T-helper 1 cell treated with Interleukin-12 subunit alpha and Interleukin-12 subunit beta and Interleukin-4 antibody, amounts not matched to agents 30 μg/mL and 1 μg/mL, for 36 hours (primary cell): ENCODE results near the gene FBXO17.
"Not testable (repeated sequence)": the region's sequence is repeated elsewhere in the genome, so short reads cannot be mapped to it uniquely, and the experiment has no call there.

ENCODE experiments used
- H3K27ac Mint-ChIP-seq: one replicate; pipeline ENCODE4 v1.8.0; 2021; ENCODE audit warnings: mild to moderate bottlenecking, mixed read lengths
- H3K27me3 Mint-ChIP-seq: one replicate; pipeline ENCODE4 v1.8.0; 2021; ENCODE audit warnings: low read depth, mixed read lengths
- H3K36me3 Mint-ChIP-seq: one replicate; pipeline ENCODE4 v1.8.0; 2021; ENCODE audit warnings: low read depth, mixed read lengths
- H3K4me1 Mint-ChIP-seq: one replicate; pipeline ENCODE4 v1.8.0; 2021; ENCODE audit warnings: low read depth, mixed read lengths
- H3K4me3 Mint-ChIP-seq: one replicate; pipeline ENCODE4 v1.8.0; 2021; ENCODE audit warnings: mild to moderate bottlenecking, moderate library complexity, mixed read lengths
- H3K9me3 Mint-ChIP-seq: one replicate; pipeline ENCODE4 v1.8.0; 2021; ENCODE audit warnings: mixed read lengths

FBXO17 gene

GRCh38 chr19:38990949-38991697 lies 15.6 kb upstream of the FBXO17 start:
- Mint-ChIP-seq H3K27ac (no peak overlapping the region), H3K27me3 (peaks cover 5% of the 10 kb centered on the region), H3K9me3 (no peaks in the 10 kb centered on the region), H3K36me3 (no peaks in the 10 kb centered on the region), H3K4me3 (no peak overlapping the region), H3K4me1 (no peaks in the 10 kb centered on the region)

DNA sequence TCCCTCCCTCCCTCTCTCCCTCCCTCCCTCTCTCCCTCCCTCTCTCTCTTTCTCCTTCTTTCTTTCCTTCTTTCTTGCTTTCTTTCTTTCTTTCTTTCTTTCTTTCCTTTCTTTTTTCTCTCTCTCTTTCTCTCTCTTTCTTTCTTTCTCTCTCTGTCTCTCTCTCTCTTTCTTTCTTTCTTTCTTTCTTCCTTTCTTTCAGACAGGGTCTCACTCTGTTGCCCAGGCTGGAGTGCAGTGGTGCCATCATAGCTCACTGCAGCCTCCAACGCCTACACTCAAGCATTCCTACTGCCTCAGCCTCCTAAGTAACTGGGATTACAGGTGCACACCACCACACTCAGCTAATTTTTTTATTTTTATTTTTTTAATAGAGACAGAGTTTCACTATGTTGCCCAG lies 14.1 kb upstream of the FBXO17 start:
- H3K4me1 Mint-ChIP-seq, H3K36me3 Mint-ChIP-seq, H3K27me3 Mint-ChIP-seq, H3K9me3 Mint-ChIP-seq, H3K27ac Mint-ChIP-seq, H3K4me3 Mint-ChIP-seq: not testable (repeated sequence)

GRCh38 chr19:38989066-38989605 lies 13.6 kb upstream of the FBXO17 start:
- Mint-ChIP-seq H3K4me3 (no peak overlapping the region), H3K9me3 (no peaks in the 10 kb centered on the region), H3K4me1 (no peaks in the 10 kb centered on the region), H3K27ac (no peak overlapping the region), H3K27me3 (peaks cover 5% of the 10 kb centered on the region), H3K36me3 (no peaks in the 10 kb centered on the region)

DNA sequence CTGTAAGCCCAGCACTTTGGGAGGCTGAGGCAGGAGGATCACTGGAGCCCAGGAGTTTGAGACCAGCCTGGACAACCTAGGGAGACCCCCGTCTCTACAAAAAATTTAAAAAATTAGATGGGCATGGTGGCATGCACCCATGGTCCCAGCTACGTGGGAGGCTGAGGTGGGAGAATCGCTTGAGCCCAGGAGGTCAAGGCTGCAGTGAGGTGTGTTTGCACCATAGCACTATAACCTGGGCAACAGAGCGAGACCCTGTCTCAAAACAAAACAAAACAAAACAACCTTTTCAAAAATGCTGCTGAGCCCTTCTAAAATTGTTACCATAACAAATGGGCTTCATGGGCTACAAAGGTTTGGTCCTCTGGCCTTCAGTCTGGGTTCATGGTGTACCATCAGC lies 13.1 kb upstream of the FBXO17 start:
- H3K4me1 Mint-ChIP-seq, H3K27me3 Mint-ChIP-seq, H3K36me3 Mint-ChIP-seq, H3K4me3 Mint-ChIP-seq, H3K9me3 Mint-ChIP-seq, H3K27ac Mint-ChIP-seq: not testable (repeated sequence)

DNA sequence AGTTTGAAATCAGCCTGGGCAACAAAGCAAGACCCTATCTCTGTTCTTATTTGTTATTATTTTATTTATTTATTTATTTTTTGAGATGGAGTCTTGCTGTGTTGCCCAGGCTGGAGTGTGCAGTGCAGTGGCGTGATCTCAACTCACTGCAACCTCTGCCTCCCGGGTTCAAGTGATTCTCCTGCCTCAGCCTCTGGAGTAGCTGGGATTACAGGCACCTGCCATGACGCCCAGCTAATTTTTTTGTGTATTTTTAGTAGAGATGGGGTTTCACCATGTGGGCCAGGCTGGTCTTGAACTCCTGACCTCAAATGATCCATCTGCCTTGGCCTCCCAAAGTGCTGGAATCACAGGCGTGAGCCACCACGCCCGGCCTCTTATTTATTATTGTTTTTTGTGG lies 12.2 kb upstream of the FBXO17 start:
- H3K4me3 Mint-ChIP-seq, H3K27ac Mint-ChIP-seq, H3K4me1 Mint-ChIP-seq, H3K9me3 Mint-ChIP-seq, H3K27me3 Mint-ChIP-seq, H3K36me3 Mint-ChIP-seq: not testable (repeated sequence)

DNA sequence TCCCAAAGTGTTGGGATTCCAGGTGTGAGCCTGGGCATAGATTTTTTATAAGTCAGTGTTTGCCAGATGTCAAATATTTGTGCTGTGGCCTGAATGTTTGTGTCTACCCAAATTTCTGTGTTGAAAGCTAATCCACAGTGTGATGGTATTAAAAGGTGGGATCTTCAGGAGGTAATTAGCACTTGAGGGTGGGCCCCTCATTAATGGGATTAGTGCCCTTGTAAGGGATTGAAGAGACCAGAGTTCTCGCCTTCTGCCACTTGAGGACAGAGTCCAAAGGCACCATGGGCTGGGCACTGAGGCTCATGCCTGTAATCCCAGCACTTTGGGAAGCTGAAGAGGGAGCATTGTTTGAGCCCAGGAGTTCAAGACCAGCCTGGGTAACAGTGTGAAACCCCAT lies 9.7 kb upstream of the FBXO17 start:
- no peak overlapping the region for H3K4me3 Mint-ChIP-seq
- peaks cover 3% of the 10 kb centered on the region for H3K36me3 Mint-ChIP-seq
- H3K27ac Mint-ChIP-seq, result no peak overlapping the region
- H3K27me3 Mint-ChIP-seq, result peaks cover 5% of the 10 kb centered on the region
- peaks cover 5% of the 10 kb centered on the region for H3K9me3 Mint-ChIP-seq
- H3K4me1 Mint-ChIP-seq, result no peaks in the 10 kb centered on the region

DNA sequence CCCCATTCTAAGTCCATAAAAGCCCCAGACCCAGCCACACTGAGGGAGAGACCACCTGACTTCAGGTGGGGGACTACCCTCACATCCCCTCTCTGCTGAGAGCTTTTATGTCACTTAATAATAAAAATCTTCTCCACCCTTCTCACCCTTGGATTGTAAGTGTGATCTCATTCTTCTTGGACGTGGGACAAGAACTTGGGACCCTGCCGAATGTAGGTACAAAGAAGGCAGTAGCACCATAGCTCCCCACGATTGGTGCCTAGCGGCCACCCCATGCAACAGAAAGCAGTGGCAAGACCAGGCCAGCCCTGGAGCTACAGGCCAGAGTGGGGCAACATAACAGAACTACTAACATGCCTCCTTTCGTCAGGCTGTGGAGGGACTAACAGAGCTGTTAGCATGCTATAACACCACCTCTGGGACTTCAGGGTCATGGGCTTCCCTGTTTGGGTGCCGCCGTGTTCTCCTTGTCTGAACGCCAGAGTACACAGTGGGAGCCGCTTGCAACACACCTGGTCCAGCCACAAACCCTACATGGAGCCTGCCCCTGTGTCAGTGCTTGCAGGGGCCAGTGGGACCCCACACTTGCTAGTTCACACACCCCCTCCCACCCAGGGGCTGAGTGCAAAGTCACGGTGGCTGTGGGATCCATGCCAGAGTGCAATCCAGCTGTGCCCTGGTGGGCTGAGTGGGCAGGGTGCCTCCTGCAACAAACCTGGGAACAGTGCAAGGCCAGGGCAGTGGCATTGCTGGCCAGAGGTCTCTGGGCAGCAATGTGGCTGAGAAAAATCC lies 5.2 kb upstream of the FBXO17 start:
- Mint-ChIP-seq H3K27me3 (peaks cover 10% of the 10 kb centered on the region), H3K4me3 (no peak overlapping the region), H3K27ac (no peak overlapping the region), H3K9me3 (peaks cover 6% of the 10 kb centered on the region), H3K4me1 (peaks cover 7% of the 10 kb centered on the region), H3K36me3 (peaks cover 6% of the 10 kb centered on the region)

DNA sequence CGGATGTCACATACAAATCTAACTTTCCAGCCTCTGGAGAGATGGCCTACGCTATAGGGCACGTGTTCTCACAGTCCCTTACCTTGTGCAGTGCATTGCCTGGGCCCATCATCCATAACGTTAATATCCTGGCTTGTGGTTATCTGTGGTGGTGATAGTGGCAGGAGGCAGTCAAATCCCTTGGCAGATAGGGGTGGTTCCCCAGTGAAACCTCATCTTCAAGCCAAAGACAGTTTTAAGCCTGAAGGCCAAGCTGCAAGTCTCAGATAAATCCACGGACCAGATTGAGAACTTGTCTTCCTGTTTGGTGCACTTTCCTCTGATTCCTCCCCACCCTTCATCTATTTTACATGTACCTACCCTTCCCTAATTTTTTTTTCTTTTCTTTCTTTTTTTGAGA lies 4.3 kb upstream of the FBXO17 start:
- Mint-ChIP-seq H3K36me3 (peaks cover 6% of the 10 kb centered on the region), H3K27me3 (peaks cover 14% of the 10 kb centered on the region), H3K4me3 (no peak overlapping the region), H3K27ac (no peak overlapping the region), H3K4me1 (peaks cover 10% of the 10 kb centered on the region), H3K9me3 (peaks cover 6% of the 10 kb centered on the region)

DNA sequence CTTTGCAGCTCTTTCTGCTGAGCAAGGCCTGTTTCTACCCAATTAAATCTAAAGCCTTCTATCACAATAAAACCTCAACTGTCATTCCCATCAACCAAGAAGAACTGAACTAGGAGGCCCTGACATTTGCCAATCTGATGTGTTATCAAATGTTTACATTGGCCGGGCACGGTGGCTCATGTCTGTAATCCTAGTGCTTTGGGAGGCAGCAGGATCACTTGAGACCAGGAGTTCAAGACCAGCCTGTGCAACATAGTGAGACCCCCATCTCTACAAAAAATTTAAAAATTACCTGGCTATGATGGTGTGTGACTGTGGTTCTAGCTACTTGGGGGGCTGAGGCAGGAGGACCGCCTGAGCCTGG lies 2.8 kb upstream of the FBXO17 start:
- Mint-ChIP-seq H3K36me3 (peaks cover 6% of the 10 kb centered on the region), H3K9me3 (peaks cover 6% of the 10 kb centered on the region), H3K4me1 (peaks cover 11% of the 10 kb centered on the region), H3K27me3 (peaks cover 23% of the 10 kb centered on the region), H3K27ac (peak overlapping the region; percentile 15), H3K4me3 (no peak overlapping the region)

- H3K4me3 Mint-ChIP-seq, result no peak overlapping the region
- peaks cover 11% of the 10 kb centered on the region for H3K4me1 Mint-ChIP-seq
- H3K9me3 Mint-ChIP-seq, result peaks cover 6% of the 10 kb centered on the region
- peak overlapping the region; percentile 15 for H3K27ac Mint-ChIP-seq
- peaks cover 23% of the 10 kb centered on the region for H3K27me3 Mint-ChIP-seq
- peaks cover 6% of the 10 kb centered on the region for H3K36me3 Mint-ChIP-seq
Observed at GRCh38 chr19:38977445-38978325, 2.1 kb upstream of the FBXO17 start.

- Mint-ChIP-seq H3K4me1 (peaks cover 11% of the 10 kb centered on the region), H3K27me3 (peaks cover 27% of the 10 kb centered on the region), H3K4me3 (no peak overlapping the region), H3K27ac (no peak overlapping the region), H3K9me3 (peaks cover 6% of the 10 kb centered on the region), H3K36me3 (peaks cover 6% of the 10 kb centered on the region)
Observed at GRCh38 chr19:38975861-38976271, 324 bp upstream of the FBXO17 start.

GRCh38 chr19:38974624-38975213 lies 823 bp downstream of the FBXO17 start:
- Mint-ChIP-seq H3K4me1 (peaks cover 11% of the 10 kb centered on the region), H3K36me3 (peaks cover 2% of the 10 kb centered on the region), H3K27ac (no peak overlapping the region), H3K27me3 (peaks cover 27% of the 10 kb centered on the region), H3K9me3 (no peaks in the 10 kb centered on the region), H3K4me3 (no peak overlapping the region)

- Mint-ChIP-seq H3K4me3 (no peak overlapping the region), H3K4me1 (peaks cover 4% of the 10 kb centered on the region), H3K27ac (no peak overlapping the region), H3K36me3 (peaks cover 2% of the 10 kb centered on the region), H3K9me3 (no peaks in the 10 kb centered on the region), H3K27me3 (peaks cover 35% of the 10 kb centered on the region)
Observed at GRCh38 chr19:38971672-38972071, 3.9 kb downstream of the FBXO17 start.
